SK-MEL-5 (cell line): ENCODE results near the gene VWA5B2. TPM values are rescaled to one million over a fixed set of nuclear protein-coding genes. Genes with fewer than 3 reads are reported as not detected.
A peak's percentile ranks its signal among the peaks of the same experiment; 100 is the strongest.

Source experiments
- DNase-seq: peaks from one replicate; pipeline ENCODE4 v3.0.0-alpha.2; 2016; ENCODE audit warnings: low read depth, low spot score
- in situ Hi-C: cut with HindIII; loops from 2 replicates; pipeline ENCODE4 v1.10.0; 2016; ENCODE audit warnings: low sequenced_read_pairs, high pct_unique_total_duplicates, low pct_unique_long_range_greater_than_20kb
- polyA plus RNA-seq, 2 experiments: library from polyadenylated mRNA; depleted of rRNA; stranded (reverse); fragments of >200 nt; gene quantifications; 2 replicates each; pipeline ENCODE4 v1.2.3, GENCODE V29; 2015
- total RNA-seq: library from RNA; depleted of rRNA; stranded (reverse); fragments of >200 nt; shearing (Covaris generic); gene quantifications from 2 replicates; pipeline ENCODE4 v1.2.3, GENCODE V29; 2014; rRNA removed

Gene VWA5B2
- total RNA-seq: not detected in 2 replicates
- 0.20 TPM in 1 of 2 replicates, not detected in the other for polyA plus RNA-seq (2015; cell fraction: cytosol; rRNA removed)
- 2.0 TPM in 1 of 2 replicates, not detected in the other for polyA plus RNA-seq (2015; cell fraction: nucleus; rRNA removed)

DNA sequence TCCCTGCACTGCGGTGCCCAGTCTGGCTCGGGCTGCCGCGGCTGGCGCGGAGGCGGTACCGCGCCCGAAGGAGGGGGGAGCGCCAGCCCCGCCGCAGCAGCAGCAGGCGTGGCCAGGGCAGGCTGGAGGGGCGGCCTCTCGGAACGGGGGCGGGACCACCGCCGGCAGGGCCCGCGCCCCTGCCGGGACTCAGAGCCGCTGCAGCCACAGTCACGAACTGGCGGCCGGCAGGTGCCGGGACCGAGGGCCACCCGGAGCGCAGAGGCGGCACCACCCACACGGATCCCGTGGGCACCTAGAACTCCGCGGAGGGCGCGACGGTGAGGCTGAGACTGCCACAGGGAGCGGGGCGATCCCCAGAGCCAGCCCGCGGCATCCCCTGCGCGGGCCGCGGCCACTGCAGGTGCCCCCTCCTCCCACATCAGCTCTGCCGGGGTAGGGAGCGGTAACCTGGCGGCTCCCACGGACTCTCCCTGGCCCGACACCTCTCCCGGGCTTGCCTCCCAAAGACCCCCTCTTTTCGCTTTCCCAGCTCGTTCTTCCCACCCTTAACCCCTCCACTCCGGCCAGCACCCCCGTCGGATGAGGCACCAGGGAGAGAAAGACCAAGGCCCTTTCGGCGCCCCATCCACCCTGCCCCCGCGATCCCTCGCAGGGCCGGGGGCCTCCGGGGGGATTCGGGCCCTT is at the start of gene VWA5B2:
Gene VWA5B2 (plus strand): TSS at position 192 of the 687 bp plus-strand sequence. CDS start 944 bp downstream, outside the sequence.
- peak; percentile 64 for DNase-seq

DNA sequence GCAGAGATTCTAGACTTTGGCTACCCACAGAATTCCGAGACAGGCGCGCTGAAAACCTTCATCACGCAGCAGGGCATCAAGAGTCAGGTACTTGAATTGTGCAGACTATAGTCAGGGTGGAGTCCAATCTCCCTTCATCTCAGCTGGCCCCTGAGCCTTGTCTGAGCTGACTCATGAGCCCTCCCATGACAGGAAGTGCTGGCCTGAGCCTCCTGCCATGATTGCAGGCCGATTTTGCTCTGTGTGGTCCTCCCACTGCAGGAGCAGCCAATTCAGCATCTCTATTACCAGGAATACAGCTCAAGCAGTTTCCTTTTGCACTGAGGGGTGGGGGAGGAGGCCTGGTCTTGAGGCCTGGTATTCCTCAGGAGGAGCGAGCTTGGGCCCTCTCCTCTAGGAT is 49.2 kb upstream of the VWA5B2 start:
- DNase-seq: no peak
- in situ Hi-C loops: no loop called here

More for the DNA sequence above, at the start of gene VWA5B2:
- in situ Hi-C loops: no loop called here

DNA sequence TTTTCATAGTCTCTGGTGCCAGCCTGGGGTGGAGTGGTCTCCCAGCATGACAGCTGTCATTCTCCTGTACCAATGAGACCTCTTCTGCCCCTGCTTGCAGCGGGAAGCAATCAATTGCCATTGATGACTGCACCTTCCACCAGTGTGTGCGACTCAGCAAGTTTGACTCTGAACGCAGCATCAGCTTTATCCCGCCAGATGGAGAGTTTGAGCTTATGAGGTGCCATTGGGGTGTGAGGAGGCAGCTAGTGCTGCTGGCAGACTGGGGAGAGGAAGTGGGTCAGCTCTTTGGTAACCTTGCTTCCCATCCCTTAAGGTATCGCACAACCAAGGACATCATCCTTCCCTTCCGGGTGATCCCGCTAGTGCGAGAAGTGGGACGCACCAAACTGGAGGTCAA is 47.8 kb upstream of the VWA5B2 start:
- in situ Hi-C loops: no loop called here
- no peak for DNase-seq

DNA sequence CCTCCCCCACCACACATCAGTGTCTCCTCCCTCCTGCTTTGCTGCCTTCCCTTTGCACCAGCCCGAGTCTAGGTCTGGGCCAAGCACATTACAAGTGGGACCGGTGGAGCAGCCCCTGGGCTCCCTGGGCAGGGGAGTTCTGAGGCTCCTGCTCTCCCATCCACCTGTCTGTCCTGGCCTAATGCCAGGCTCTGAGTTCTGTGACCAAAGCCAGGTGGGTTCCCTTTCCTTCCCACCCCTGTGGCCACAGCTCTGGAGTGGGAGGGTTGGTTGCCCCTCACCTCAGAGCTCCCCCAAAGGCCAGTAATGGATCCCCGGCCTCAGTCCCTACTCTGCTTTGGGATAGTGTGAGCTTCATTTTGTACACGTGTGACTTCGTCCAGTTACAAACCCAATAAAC is 45.7 kb upstream of the VWA5B2 start:
- in situ Hi-C loops: no loop called here

DNA sequence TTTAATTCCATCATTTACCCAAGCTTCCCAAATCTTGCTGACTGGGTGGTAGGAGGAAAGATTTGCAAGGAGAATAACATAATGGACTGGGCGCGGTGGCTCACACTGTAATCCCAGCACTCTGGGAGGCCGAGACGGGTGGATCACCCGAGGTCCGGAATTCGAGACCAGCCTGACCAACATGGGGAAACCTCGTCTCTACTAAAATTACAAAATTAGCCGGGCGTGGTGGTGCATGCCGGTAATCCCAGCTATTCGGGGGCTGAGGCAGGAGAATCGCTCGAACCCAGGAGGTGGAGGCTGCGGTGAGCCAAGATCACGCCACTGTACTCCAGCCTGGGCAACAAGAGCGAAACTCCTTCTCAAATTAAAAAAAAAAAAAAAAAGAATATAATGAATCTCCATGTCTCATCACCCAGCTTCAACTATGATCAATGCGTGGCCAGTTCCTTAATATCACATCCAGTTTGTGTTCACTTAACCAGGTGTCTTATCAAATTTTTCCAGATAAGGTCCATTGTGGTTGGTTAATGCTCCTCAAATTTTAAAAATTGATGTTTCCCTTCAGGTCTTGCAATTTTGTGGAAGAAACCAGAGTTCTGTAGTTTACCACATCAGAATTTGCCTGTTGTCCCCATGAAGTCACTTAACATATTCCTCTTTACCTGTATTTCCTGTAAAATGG is 44.7 kb upstream of the VWA5B2 start:
- DNase-seq: no peak
- in situ Hi-C loops: no loop called here

More for the DNA sequence above, 45.7 kb upstream of the VWA5B2 start:
- no peak for DNase-seq

DNA sequence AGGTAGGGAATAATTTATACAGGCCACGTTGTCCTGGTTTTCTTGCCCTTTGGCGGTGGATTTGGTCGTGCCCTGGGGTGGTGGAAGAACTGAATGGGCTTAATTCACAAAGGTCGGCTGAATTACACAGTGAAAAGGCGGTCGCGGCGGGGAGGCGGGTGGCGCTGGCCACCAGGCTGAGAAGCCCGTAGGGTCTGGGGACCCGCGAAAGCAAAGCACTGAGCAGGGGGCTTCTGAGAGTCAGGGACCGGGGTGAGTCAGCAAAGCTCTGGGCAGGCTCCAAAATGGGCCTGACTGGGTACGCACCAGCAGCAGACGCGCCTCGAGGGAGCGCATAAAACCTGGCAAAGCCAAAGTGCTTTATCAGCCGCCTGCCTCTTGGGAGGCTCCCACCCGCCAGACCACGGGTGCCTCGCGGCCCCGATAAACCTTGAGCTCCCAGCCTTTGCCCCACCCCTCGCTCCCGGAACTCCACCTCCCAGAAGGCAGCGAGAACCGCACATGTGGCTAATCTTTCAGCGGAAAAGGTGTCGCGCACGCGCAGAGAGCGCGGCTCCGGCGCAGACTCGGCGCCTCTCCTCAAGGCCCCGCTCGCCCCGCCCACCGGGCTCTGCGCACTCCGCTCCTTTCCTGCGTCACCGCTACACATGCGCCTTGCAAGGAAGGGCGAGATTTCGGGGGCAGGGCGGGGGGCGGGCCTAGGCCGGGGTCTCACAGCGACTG is 43.8 kb upstream of the VWA5B2 start:
- DNase-seq: peak; percentile 99
- in situ Hi-C loops: no loop called here

DNA sequence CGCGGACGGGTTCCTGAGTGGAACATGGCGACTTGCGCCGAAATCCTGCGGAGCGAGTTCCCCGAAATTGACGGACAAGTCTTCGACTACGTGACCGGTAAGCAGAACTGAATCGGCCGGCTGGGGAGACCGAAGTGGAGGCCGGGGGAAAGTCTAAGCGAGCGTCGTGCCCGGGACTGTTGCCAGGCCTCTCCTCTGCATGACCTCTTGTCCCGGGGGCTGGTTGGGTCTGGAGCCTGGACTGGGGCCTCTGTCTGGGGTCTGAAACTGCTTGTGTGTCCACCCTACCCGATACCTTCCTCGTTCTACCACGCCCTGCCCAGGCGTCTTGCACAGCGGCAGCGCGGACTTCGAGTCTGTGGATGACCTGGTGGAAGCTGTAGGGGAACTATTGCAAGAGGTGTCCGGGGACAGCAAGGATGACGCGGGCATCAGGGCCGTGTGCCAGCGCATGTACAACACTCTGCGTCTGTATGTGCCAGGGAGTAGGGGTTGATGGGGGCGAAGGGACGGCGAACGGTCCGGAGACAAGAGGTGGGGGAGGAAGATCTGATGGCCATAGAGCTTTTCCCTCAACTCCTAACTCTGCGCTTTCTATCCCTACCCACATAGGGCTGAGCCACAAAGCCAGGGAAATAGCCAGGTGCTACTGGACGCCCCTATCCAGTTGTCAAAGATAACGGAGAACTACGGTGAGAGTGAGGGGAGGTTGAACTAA is 43.0 kb upstream of the VWA5B2 start, which contains the start of gene ABCF3:
Gene ABCF3 (plus strand): TSS at position 16 of the 718 bp plus-strand sequence. CDS start 9 bp downstream, at position 25.
- no peak for DNase-seq
- in situ Hi-C loops: no loop called here

DNA sequence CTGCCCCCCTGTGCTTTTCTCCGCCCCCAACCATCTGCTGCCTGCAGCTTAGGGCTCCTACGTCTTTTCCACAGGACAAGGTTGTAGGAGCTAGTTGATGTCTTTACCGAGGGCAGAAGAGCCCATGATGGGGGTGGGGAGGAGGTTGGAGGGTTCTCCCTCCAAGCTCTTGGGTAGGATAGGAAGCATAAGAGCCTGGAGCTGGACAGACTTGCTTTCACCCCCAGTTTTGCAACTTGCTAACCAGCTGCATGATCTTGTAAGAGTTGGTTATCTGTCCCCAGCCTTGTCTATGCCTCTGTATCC is 42.5 kb upstream of the VWA5B2 start:
- DNase-seq: no peak
- in situ Hi-C loops: no loop called here

DNA sequence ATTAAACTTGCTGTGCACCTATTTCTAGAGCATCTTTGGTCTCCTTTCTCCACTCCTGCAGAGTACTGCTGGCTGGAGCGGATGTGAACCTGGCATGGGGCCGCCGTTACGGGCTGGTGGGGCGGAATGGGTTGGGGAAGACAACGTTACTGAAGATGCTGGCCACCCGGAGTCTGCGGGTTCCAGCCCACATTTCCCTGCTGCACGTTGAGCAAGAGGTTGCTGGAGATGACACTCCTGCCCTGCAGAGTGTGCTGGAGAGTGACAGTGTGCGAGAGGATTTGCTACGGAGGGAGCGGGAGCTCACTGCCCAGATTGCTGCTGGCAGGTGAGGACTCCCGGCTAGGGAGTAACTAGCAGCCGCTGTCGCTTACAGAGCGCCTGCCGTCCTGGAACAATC is 41.3 kb upstream of the VWA5B2 start:
- DNase-seq: no peak
- in situ Hi-C loops: no loop called here

DNA sequence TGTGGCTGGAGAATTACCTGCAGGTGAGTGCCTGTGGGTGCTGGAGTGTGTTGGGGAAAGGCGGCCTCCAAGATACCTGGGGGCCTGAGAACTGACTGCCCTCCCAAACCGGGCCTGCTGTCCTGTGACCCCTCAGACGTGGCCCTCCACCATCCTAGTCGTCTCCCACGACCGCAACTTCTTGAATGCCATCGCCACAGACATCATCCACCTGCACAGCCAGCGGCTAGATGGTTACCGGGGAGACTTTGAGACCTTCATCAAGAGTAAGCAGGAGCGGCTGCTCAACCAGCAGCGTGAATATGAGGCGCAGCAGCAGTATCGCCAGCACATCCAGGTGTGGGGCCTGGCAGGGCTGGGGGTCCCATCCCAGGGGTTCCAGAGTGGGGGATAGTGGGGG is 40.0 kb upstream of the VWA5B2 start:
- no peak for DNase-seq
- in situ Hi-C loops: no loop called here

DNA sequence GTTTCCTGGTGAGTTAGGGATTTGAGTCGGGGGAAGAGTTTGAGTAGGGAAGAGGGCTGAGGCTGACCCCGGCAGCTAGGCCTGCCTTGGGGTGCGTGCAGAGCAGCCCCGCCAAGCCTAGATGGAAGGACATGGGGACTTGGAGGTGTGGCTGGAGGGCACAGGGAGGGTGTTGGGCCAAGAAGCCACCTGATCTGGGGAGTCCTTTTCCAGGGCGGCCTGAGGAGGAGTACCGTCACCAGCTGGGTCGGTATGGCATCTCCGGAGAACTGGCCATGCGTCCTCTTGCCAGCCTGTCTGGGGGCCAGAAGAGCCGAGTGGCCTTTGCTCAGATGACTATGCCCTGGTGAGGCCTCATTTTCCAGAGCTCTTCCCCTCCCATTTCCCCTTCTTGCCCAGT is 36.5 kb upstream of the VWA5B2 start:
- in situ Hi-C loops: no loop called here
- no peak for DNase-seq

DNA sequence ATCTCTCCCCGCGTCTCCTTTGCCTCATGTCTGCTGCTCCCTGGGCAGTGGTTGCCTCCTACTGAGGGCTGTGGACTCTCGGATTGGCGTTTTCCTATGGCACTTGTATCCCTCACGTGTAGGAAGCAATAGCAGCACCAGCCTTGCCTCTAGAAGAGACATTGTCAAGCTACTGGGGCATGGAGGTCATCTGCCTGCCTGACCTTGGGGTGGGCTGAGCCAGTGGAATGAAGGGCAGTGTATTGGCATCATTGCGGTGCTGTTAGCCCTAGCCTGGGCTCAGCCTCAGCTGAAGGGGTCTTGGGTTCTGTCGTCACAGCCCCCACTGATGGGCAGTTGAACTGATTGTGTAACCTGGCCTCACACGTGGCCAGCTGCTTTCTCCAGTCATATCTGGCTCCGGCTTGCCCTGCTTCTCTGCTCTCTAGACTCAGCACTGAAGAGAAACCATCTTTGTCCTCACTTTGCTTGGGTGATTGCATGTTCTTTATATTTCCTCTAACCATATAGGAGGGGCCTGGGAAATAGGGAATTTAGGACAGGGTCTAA is 35.3 kb upstream of the VWA5B2 start:
- no peak for DNase-seq
- in situ Hi-C loops: no loop called here

DNA sequence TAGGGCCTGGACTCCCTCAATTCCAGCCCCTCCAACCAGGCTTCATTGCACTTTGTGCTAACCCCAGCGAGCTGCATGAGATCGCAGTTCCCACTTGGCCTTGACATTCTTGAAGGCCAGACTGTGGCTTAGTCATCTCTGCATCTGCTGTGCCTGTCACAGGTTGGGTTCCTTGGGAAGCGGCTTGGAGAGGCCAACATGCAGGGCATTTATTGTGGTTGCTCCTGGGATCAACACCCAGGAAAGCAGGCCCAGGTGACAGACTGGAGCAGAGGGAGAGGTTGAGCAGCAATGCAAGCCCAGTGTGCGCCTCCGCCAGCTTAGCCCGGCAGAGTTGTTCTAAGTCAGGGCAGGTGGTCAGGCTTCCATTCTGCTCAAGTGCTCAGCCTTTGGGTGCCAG is 32.8 kb upstream of the VWA5B2 start:
- DNase-seq: no peak
- in situ Hi-C loops: no loop called here

DNA sequence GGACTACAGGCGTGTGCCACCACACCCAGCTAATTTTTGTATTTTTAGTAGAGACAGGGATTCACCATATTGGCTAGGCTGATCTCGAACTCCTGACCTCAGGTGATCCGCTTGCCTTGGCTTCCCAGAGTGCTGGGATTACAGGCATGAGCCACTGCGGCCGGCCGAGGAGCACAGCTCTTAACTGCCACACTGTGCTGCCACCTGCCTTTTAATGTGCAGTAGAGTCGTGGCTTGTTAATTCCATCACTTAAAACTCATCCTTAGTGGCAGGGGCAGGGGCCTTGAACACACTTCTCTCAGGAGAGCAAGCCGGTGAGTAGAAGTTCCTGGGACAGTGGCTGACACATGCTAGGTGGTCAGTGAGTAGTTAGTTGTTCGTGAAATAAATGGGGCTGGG is 30.9 kb upstream of the VWA5B2 start:
- in situ Hi-C loops: no loop called here
- DNase-seq: no peak

DNA sequence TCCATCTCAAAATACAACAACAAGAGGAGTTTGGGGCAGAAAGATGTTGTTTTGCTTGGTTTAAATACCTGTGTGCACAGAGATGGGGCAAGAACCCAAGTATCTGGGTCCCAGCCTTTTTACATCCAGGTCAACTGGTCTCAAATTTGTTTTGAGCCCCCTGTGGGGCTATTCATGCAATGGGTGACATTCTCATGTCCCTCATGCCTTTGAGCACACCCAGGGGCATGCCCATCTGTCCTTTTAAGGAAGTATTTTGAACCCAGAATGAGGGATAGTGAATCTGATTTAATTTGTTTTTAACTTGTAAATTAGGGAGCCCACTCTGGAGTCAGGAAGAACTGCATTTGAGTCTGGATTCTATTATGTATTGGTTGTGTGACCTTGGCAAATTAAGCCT is 28.6 kb upstream of the VWA5B2 start:
- in situ Hi-C loops: no loop called here

DNA sequence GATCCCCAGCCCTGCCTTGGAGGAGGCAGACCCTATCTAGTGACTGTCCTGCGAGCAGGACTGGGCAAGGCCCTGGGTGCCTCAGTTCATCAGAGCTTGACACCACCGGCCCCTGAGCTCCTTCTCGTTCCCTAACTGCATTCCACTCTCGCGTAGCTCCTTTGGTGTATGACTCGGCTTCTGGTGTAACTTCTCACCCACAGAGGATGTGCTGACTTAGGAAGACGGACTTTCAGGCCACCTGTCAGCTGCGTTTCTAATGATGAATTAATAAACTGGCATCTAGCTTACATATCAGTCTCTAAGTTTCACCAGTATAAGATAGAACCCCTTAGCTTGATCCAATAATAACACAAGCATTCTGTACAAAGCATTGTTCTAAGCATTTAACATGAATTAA is 25.9 kb upstream of the VWA5B2 start:
- in situ Hi-C loops: no loop called here

More for the DNA sequence above, 28.6 kb upstream of the VWA5B2 start:
- no peak for DNase-seq

DNA sequence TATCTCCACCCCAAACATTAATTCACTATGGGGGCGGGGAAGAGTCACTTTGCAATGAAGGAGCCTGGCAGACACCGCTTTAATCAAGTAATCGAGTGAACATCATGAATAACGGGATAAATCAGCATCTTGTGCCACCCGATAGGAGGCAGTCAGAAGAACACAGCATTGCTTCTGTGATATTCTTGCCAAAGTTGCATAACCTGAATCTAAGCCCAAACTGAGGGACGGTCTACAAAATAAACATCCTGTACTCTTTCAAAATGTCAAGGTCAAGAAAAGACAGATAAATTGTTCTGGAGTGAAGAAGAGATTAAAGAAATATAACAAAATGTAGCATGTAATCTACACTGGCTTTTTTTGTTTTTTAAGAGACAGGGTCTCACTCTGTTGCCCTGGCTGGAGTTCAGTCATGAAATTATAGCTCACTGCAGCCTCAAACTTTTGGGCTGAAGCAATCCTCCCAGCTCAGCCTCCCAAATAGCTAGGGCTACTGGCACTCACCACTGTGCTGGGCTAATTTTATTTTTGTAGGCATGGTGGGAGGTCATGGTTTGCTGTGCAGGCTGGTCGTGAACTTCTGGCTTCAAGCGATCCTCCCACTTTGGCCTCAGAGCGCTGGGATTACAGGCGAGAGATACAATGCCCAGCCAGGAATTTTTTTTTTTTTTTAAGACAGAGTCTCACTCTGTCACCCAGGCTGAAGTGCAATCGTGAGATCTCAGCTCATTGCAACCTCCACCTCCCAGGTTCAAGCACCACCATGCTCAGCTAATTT is 20.1 kb upstream of the VWA5B2 start:
- in situ Hi-C loops: no loop called here
- no peak for DNase-seq

More for the DNA sequence above, 25.9 kb upstream of the VWA5B2 start:
- no peak for DNase-seq
